Measurements from ENCODE around the gene NUP210.

The NUP210 gene

DNA sequence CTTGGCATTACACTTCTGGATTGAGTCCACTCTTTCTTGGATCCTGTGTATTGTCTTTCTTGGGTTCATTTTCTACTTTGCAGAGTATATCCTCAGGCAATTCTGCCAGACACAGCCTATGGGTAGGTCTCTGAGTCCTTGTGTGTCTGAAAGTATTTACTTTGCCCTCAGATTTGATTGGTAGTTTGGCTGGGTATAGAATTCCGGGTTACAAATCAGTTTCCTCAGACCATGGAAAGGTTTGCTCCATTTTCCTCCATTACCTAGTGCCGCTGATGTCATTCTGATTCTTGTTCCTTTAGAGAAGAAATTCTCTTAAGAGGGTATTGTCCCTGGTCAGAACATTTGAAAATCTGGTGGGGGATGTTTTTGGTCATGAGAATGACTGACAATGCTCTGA, 133.2 kb downstream of the NUP210 start:
- DNase-seq = no peak

DNA sequence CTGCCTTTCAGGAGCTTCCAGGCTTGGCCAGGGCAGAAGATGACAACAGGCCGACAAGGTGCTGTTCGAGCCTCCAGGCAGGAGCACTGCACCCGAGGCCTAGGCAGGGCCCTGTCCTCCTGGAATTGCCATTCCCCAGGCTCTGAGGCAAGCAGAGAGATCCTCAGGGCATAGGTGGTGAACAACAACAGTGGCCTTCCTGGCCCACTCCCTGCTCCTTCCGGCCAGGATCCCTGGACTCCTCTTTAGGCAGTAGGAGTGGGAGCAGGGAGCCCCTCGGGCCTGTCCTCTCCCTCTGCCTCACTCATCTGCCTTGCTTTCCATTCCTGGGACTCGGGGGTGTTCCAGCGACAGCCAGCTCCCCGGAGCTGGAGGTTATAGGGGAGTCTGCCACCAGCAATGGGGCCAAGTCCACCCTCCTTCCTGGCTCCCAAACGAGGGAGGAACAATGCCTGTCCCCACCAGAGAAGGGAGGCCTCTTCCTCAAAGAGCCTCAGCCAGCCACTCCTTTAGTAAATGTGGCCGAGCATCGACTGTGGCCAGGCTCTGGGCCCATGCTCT, 135.0 kb downstream of the NUP210 start:
- no peak for DNase-seq

DNA sequence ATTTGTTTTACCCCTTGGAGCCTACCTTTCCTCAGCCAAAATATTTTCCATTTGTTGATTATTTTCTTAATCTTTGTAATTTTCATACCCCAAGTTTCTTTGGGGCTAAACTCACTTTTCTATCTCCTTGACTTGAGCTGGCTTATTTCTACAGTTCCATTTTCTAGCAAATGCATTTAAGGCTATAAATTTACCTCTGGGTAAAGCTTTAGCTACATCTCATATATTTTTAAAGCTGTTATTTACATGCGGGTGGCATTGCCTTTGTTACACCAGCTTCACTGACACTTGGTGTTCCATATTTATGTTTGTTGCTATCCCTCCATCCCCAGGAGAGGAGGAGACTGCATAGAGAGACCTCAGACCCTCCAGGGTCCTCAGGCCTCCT, 136.3 kb downstream of the NUP210 start:
- no peak for DNase-seq

DNA sequence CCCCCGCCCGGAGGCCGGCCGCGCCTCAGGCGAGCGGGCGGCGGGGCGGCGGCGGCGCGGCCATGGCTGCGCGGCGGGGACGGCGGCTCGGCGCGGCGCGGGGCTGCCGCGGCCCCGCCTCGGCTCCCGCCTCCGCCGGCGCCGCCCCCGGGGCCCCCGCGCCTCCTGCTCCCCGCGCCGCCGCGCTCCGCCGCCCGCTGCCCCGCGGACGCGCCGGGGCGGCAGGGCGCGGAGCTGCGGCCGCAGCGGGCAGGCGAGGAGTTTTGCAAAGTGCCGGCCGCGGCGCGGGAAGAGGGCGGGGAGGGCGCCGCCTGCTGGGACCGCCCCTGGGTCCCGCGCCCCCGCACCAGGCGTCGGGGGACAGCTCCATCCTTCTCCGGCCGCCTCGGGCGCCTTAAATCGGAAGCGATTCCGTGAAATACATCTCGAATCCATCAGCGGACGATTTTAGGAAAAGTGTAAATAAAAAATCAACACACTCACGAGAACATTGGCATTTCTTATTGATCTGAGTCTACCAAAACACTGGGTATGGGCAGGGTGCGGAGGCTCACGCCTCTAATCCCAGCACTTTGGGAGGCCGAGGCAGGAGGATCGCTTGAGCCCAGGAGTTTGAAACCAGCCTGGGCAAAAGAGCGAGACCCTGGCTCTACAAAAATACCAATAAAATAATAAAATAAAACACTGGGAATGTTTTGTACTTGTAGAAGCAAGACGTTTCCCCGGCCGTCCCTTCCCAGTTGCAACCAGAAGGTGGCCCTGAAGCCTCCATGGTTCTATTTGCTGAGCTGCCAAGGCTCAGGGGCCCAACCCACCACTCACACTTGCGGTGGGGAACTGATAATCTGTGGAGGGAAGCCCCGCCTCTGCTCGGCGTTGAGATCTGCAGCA, 136.9 kb downstream of the NUP210 start:
- no peak for DNase-seq

DNA sequence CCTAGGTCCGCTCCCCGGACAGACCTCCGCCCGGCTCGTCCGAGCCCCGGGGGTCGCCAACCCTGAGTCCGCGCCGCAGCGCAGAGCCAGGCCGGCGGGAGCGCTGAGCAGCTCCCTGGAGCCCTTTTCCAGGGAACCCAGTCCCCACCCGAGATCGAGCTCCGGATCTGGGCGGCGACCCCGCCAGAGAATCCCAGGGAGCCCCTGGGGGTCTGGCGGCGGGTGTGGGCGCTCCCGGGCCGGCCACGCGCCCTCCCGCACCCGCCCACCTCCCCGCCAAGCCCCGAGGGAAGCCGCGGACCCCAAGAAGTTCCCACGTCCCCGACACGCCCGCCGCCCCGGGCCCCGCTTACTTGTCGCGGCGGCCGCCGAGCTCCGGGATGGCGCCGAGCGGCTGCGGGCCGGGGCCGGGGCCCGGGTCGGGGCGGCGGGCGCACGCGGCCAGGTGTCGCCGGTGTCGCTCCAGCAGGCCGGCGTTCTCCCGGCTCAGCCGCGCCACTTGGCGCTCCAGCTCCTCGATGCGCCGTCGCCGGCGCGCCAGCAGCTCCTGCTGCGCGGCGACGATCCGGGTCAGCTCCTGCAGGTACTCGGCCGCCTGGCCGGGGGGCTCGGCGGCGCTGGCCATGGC, 137.7 kb downstream of the NUP210 start:
- no peak for DNase-seq

DNA sequence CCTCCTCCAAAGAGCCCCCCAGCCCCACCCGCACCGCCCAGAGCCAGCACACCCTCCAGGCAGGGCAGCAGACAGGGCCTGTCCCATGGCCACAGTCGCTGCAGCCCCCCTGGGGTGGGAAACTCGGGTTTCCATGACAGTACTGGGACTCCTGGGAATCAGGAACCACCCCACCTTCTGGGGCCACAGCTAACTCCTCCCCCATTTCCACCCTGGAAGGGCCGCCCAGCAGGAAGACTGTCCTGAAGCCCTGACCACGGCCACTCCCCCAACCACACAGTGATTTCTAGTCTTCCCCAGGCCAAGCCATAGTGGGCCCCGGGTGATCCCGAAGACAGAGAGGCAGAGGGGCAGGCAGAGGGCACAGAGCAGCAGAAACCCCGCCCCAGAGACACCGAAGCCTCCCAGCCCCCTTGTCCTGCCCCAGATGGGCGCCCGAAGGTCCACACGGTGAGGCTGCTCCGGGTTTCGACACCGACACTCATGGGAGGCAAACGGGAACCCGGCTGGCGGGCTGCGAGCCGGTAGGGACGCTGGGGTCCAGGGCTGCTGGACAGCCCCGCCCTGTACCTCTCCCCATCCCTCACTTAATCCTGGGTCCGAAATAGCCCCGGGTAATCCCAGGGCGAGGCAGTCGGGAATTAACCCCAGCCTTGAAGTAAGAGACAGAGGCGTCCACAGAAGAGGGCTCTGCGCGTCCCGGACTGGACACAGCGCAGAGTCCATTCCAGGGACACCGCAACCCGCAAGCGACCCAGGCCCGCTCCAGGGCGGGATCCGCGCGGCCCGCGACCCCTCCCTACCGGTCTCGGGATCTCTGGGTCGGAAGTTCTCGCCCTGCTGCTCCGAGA, 138.4 kb downstream of the NUP210 start:
- DNase-seq = no peak

DNA sequence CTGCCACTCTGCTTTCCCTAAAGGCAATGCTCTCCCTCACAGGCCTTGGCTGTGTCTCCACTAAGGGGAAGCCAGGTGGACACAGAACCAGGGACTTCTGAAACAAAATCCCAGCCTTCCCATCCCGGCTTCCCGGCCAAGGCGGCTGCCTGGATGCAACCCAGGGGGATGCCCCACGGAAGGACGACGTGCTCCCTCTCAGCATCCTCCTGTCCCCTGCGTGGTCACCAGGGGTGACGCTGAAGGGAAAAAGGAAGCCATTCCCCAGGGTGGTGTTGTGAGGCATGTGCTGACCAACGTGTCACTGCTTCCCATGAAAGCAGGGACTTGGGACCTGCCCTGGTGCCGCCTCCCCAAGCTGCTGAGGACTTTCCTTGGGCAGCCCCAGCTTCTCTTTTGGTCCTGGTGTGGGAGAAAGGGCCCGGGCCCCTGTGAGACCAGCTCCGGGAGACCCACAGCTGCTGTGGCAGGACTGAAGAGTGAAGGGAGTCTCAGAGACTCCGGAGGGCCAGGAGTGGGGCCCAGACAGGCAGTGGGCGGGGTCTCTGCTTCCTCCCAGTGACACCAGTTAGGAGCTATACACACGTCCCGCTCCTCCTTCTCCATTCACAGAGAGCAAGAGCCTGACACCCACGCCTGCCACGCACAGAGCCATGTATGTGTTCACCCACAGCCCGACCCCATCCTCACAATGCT, 139.2 kb downstream of the NUP210 start:
- DNase-seq = no peak

- DNase-seq = no peak
Observed at GRCh38 chr3:13280122-13280790, 139.9 kb downstream of the NUP210 start.

DNA sequence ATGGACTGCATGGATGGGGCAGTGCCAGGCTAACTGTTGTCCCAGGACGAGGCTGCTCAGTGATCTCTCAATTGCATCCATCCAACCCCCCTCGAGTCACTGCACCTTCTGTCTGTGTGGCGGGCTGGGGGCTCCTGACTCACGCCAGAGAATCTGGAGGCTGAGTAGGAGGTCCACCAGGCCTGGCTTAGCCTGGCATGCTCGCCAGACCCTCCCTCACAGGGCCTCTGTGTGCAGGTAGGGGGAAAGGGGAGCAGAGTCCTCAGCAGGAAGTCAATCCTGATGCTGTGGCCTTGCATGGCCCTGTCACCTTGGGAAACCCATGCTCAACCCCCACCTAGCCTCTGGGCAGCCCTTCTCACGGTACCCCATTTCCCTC, 140.6 kb downstream of the NUP210 start:
- DNase-seq = no peak

DNA sequence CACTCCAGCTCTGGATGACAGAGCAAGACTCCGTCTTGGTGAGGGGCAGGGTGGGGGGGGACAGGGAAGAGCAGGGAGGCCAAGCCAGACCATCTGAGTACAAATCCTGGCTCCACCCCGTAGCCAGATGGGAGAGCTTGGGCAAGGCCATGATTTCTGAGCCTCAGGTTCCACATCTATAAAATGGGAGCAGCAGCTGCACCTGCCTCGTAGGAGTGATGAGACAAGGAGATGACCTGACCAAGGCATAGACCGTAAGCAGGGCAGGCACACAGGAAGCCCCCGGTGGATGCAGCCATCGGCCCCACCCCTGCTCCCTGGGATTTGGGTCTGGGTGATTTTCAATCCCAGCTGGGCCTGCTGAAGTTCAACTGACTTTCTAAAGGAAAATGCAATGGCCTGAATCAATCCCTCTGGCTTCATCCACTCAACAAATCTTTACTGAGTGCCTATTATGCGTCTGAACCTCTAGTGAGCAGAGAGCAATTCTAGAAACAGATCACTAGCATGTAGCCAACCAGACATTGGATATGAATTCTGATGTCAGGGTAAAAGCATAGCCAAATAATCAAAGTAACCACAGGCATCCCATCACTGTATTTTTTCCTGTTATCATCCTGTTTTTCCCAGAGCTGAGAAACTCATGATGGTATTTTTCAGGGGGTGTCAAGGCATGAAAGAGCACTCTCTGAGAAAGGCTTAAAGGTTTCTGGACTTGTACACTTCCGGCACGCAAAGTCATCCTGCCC, 141.2 kb downstream of the NUP210 start:
- DNase-seq = no peak

- DNase-seq = no peak
Observed at GRCh38 chr3:13277860-13278531, 142.1 kb downstream of the NUP210 start.

DNA sequence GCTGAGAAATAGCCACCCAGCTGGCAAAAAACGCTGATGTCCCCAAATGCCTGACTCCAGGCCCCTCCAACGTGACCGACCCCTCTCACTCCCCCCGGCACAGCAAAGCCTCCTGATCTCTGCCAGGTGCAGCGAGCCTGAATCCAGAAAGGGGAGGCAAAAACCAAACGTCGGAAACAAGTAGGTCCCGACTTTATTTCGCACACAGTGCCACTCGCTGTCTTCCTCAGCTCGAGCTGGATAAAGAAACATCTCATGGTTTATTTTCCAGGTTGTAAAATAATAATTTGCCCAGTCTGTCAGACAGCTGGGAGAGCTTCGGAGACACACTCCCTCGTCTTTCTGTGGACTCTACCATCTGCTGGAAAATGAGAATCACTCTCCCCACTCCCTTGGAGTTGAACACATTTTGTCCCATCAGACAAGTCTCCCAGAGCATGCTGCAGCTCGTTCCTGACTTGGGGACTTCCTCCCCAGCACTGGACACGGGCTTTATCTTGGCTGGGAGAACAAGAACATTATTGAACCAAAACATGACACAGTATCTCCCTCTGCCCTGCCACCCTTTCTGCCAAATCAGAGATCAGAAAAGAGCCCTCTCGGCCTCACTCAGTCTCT, 142.8 kb downstream of the NUP210 start:
- DNase-seq = no peak

- no peak for DNase-seq
Observed at GRCh38 chr3:13276438-13277195, 143.5 kb downstream of the NUP210 start.

- no peak for DNase-seq
Observed at GRCh38 chr3:13275376-13276005, 144.6 kb downstream of the NUP210 start.

DNA sequence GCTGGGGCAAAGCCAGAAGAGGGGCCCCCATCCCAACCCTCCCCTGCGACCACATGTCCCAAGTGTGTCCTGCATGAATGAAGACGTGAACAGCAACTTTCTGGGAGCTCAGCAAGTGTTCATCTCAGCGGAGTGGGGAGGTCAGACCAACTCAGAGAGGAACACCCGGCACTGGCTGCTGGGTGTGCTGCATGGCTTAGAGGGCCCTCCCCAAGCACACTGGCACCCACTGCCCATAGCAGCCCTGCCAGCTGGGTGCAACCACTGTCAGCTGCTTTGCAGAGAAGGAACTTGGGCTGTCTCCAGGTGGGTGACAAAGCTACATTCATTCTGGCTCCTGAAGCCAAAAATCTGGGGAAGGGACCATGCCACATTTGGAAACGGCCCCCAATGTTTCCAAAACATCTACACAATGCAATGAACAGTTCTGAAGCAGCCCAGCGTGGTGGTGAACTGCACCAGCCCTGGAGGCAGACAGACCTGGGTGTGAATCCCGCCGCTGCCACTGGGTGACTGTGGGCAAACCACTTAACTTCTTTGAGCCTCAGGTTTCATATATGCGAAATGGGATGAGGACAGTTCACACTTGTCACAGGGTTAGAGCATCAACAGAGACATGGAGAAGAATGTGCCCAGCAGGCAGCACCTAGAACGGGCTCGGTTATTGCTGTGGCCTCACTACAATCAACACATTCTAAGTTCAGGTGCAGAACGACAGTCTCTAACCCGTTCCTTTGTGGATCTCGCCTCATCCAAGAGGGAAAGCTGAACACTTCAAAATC, 145.4 kb downstream of the NUP210 start:
- DNase-seq = no peak

GRCh38 chr3:13274125-13274524, 146.0 kb downstream of the NUP210 start:
- DNase-seq = no peak

- no peak for DNase-seq
Observed at GRCh38 chr3:13273604-13274105, 146.5 kb downstream of the NUP210 start.
